Keratinocyte (primary cell): ENCODE data around the gene SPINT3.

Experiments
- EZH2 ChIP-seq: IDR thresholded peaks from one replicate; pipeline ENCODE4 v1.6.1; 2012; ENCODE audit warnings: inconsistent platforms, mild to moderate bottlenecking, low read length, moderate library complexity
- TF ChIP-seq, protein P1 (sequence below), 3 experiments: IDR thresholded peaks in 1 of 3; conservative IDR thresholded peaks in 1 of 3; optimal IDR thresholded peaks in 1 of 3; 2 replicates in 2 of 3; 3 replicates in 1 of 3; pipeline versions ENCODE3 to v1.5.1; 2011; ENCODE audit warnings: low read length in 3 of 3, mild to moderate bottlenecking in 3 of 3, moderate library complexity in 2 of 3, control low read depth in 1 of 3, inconsistent platforms in 1 of 3; ENCODE audit not compliant: insufficient read depth in 2 of 3; ENCODE audit errors: extremely low read depth in 1 of 3

DNA sequence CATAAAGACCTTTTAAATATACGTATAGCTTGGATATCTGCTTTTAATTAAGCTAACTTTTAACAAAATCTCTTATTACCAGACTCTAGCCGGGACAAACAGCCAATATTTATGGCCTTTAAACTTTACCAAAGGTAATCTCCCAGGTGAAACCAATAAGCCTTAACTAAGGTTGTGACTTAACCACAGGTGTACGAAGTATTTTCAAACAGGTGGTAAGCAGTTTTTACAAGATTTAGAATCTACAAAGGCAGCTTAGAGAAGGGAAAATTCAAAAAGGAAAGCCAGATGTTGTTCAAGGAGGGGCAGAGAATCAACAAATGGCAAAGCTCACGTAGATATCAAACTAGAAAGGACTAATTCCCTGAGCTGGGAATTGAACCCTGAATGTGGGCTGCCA, 30.0 kb downstream of the SPINT3 start:
- TF ChIP-seq, protein P1, sequence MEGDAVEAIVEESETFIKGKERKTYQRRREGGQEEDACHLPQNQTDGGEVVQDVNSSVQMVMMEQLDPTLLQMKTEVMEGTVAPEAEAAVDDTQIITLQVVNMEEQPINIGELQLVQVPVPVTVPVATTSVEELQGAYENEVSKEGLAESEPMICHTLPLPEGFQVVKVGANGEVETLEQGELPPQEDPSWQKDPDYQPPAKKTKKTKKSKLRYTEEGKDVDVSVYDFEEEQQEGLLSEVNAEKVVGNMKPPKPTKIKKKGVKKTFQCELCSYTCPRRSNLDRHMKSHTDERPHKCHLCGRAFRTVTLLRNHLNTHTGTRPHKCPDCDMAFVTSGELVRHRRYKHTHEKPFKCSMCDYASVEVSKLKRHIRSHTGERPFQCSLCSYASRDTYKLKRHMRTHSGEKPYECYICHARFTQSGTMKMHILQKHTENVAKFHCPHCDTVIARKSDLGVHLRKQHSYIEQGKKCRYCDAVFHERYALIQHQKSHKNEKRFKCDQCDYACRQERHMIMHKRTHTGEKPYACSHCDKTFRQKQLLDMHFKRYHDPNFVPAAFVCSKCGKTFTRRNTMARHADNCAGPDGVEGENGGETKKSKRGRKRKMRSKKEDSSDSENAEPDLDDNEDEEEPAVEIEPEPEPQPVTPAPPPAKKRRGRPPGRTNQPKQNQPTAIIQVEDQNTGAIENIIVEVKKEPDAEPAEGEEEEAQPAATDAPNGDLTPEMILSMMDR (optimal IDR thresholded peaks at IDR 0.05 in 1 of 3, IDR thresholded peaks at IDR 0.05 in 1 of 3, conservative IDR thresholded peaks at IDR 0.05 in 1 of 3; ENCODE audit: extremely low read depth in 1 of 3, insufficient read depth in 2 of 3, low read length in 3 of 3) = no peak
- TF ChIP-seq EZH2 = no peak
